ENCODE data around the gene DNAJC30.
A peak's percentile ranks its signal among the peaks of the same experiment; 100 is the strongest.
"Not testable (repeated sequence)": the region's sequence is repeated elsewhere in the genome, so short reads cannot be mapped to it uniquely, and the experiment has no call there.

DNAJC30 gene

GRCh38 chr7:73717991-73718405, 34.7 kb upstream of the DNAJC30 start:
- Mint-ChIP-seq H3K27me3 (peaks cover 50 to 59% of the 10 kb centered on the region in 2 donors), H3K4me3 (peak overlapping the region; percentile 78 to 82), H3K9me3 (no peaks in the 10 kb centered on the region), H3K36me3 (peaks cover 0 to 3% of the 10 kb centered on the region in 2 donors), H3K27ac (peak overlapping the region; percentile 90), H3K4me1 (peaks cover 22 to 35% of the 10 kb centered on the region in 2 donors)
- ATAC-seq (replicated peaks) (peak; percentile 58 to 66), DNase-seq (peak; percentile 58)

- DNase-seq (no peak), ATAC-seq (replicated peaks) (no peak)
- Mint-ChIP-seq H3K4me3 (no peak overlapping the region), H3K27me3 (peaks cover 54 to 61% of the 10 kb centered on the region in 2 donors), H3K4me1 (peaks cover 25 to 35% of the 10 kb centered on the region in 2 donors), H3K9me3 (no peaks in the 10 kb centered on the region), H3K36me3 (peaks cover 0 to 4% of the 10 kb centered on the region in 2 donors), H3K27ac (no peak overlapping the region)
Observed at GRCh38 chr7:73717025-73717807, 34.0 kb upstream of the DNAJC30 start.

- Mint-ChIP-seq H3K27me3 (peaks cover 62 to 64% of the 10 kb centered on the region in 2 donors), H3K36me3 (peaks cover 0 to 4% of the 10 kb centered on the region in 2 donors), H3K27ac (no peak overlapping the region), H3K9me3 (no peaks in the 10 kb centered on the region), H3K4me3 (no peak overlapping the region), H3K4me1 (peaks cover 25 to 35% of the 10 kb centered on the region in 2 donors)
- DNase-seq (no peak), ATAC-seq (replicated peaks) (no peak)
Observed at GRCh38 chr7:73716318-73716890, 33.2 kb upstream of the DNAJC30 start.

GRCh38 chr7:73715648-73716317, 32.5 kb upstream of the DNAJC30 start:
- H3K4me3 Mint-ChIP-seq: no peak overlapping the region
- H3K4me1 Mint-ChIP-seq: peaks cover 25 to 35% of the 10 kb centered on the region in 2 donors
- peaks cover 59 to 62% of the 10 kb centered on the region in 2 donors for H3K27me3 Mint-ChIP-seq
- no peaks in the 10 kb centered on the region for H3K9me3 Mint-ChIP-seq
- peak; percentile 64 to 69 for ATAC-seq (replicated peaks)
- H3K36me3 Mint-ChIP-seq: peaks cover 0 to 5% of the 10 kb centered on the region in 2 donors
- H3K27ac Mint-ChIP-seq: no peak overlapping the region
- DNase-seq: peak; percentile 53

- ATAC-seq (replicated peaks): not testable (repeated sequence)
Observed at GRCh38 chr7:73713319-73713718, 30.1 kb upstream of the DNAJC30 start.

GRCh38 chr7:73712773-73713172, 29.5 kb upstream of the DNAJC30 start:
- Mint-ChIP-seq H3K27ac (no peak overlapping the region), H3K4me3 (no peak overlapping the region)

More at GRCh38 chr7:73713319-73713718, 30.1 kb upstream of the DNAJC30 start:
- H3K36me3 Mint-ChIP-seq, DNase-seq, H3K27ac Mint-ChIP-seq, H3K4me3 Mint-ChIP-seq, H3K9me3 Mint-ChIP-seq: not testable (repeated sequence)
- peaks cover 23 to 30% of the 10 kb centered on the region in 2 donors for H3K4me1 Mint-ChIP-seq
- H3K27me3 Mint-ChIP-seq: peaks cover 53 to 57% of the 10 kb centered on the region in 2 donors

GRCh38 chr7:73708961-73709549, 25.8 kb upstream of the DNAJC30 start:
- no peak overlapping the region for H3K27ac Mint-ChIP-seq
- H3K4me1 Mint-ChIP-seq: peaks cover 19% of the 10 kb centered on the region in 2 donors
- peaks cover 6 to 7% of the 10 kb centered on the region in 2 donors for H3K36me3 Mint-ChIP-seq
- no peak overlapping the region for H3K4me3 Mint-ChIP-seq
- H3K27me3 Mint-ChIP-seq: peaks cover 33 to 48% of the 10 kb centered on the region in 2 donors
- ATAC-seq (replicated peaks) (no peak), DNase-seq (no peak)
- H3K9me3 Mint-ChIP-seq: no peaks in the 10 kb centered on the region

More at GRCh38 chr7:73712773-73713172, 29.5 kb upstream of the DNAJC30 start:
- H3K27me3 Mint-ChIP-seq: peaks cover 49 to 57% of the 10 kb centered on the region in 2 donors
- H3K36me3 Mint-ChIP-seq: peaks cover 3 to 6% of the 10 kb centered on the region in 2 donors
- DNase-seq (no peak), ATAC-seq (replicated peaks) (no peak)
- no peaks in the 10 kb centered on the region for H3K9me3 Mint-ChIP-seq
- peaks cover 17 to 24% of the 10 kb centered on the region in 2 donors for H3K4me1 Mint-ChIP-seq

GRCh38 chr7:73707045-73707631, 23.9 kb upstream of the DNAJC30 start:
- Mint-ChIP-seq H3K27me3 (peaks cover 19 to 41% of the 10 kb centered on the region in 2 donors), H3K4me3 (peak overlapping the region in 1 of 2 donors; percentile 39), H3K4me1 (peaks cover 25 to 26% of the 10 kb centered on the region in 2 donors), H3K36me3 (peaks cover 6 to 17% of the 10 kb centered on the region in 2 donors), H3K27ac (peak overlapping the region; percentile 70), H3K9me3 (no peaks in the 10 kb centered on the region)
- DNase-seq (peak; percentile 47), ATAC-seq (replicated peaks) (peak; percentile 50 to 56)

- DNase-seq (no peak), ATAC-seq (replicated peaks) (peak; percentile 49 to 74)
- peaks cover 14 to 24% of the 10 kb centered on the region in 2 donors for H3K36me3 Mint-ChIP-seq
- peaks cover 19 to 42% of the 10 kb centered on the region in 2 donors for H3K27me3 Mint-ChIP-seq
- H3K4me3 Mint-ChIP-seq: no peak overlapping the region
- H3K4me1 Mint-ChIP-seq: peaks cover 25 to 26% of the 10 kb centered on the region in 2 donors
- peak overlapping the region; percentile 70 for H3K27ac Mint-ChIP-seq
- no peaks in the 10 kb centered on the region for H3K9me3 Mint-ChIP-seq
Observed at GRCh38 chr7:73706126-73707044, 23.1 kb upstream of the DNAJC30 start.

GRCh38 chr7:73705551-73705920, 22.3 kb upstream of the DNAJC30 start:
- DNase-seq: no peak
- no peak for ATAC-seq (replicated peaks)
- Mint-ChIP-seq H3K27ac (no peak overlapping the region), H3K9me3 (no peaks in the 10 kb centered on the region), H3K4me3 (no peak overlapping the region), H3K4me1 (peaks cover 25 to 26% of the 10 kb centered on the region in 2 donors), H3K27me3 (peaks cover 19 to 38% of the 10 kb centered on the region in 2 donors), H3K36me3 (peaks cover 13 to 32% of the 10 kb centered on the region in 2 donors)

GRCh38 chr7:73704640-73705550, 21.6 kb upstream of the DNAJC30 start:
- DNase-seq (no peak), ATAC-seq (replicated peaks) (no peak)
- Mint-ChIP-seq H3K4me3 (no peak overlapping the region), H3K4me1 (peaks cover 25 to 26% of the 10 kb centered on the region in 2 donors), H3K36me3 (peaks cover 17 to 38% of the 10 kb centered on the region in 2 donors), H3K27me3 (peaks cover 19 to 36% of the 10 kb centered on the region in 2 donors), H3K27ac (no peak overlapping the region), H3K9me3 (no peaks in the 10 kb centered on the region)
